PC-3 (cell line): Measurements from ENCODE around the gene GPC4. TPM values are rescaled to one million over a fixed set of nuclear protein-coding genes. Genes with fewer than 3 reads are reported as not detected.

Experiments
- ATAC-seq: fragments of 200-7000 bp; cut with Tn5 transposase; 2 replicates; pipeline ENCODE4 v1.9.1; 2020; ENCODE audit warnings: mild to moderate bottlenecking, moderate library complexity
- BruUV-seq: library from RNA; stranded (reverse); fragments of 400-500 nt; replicated peaks from 2 replicates; lab custom pipeline; 2021; lab: Mats Ljungman, UMichigan
- CTCF ChIA-PET: fragments of 300-600 bp; sonication (Branson Sonifier 250); formaldehyde crosslinking; loops from one replicate; lab custom pipeline; 2022; ENCODE audit warnings: antibody characterized with exemption; lab: Charles Lee
- POLR2A ChIA-PET: fragments of 300-600 bp; sonication (Branson Sonifier 250); formaldehyde crosslinking; loops from one replicate; lab custom pipeline; 2022; ENCODE audit warnings: antibody characterized with exemption; ENCODE audit not compliant: unreplicated experiment; lab: Charles Lee
- DNase-seq: peaks from one replicate; pipeline ENCODE4 v3.0.0-alpha.2; 2015
- H2AFZ ChIP-seq: fragments of 300-600 bp; sonication (generic); 2 replicates; pipeline ENCODE4 v1.6.0; 2016; ENCODE audit warnings: antibody characterized with exemption, low read length
- H3F3A ChIP-seq: fragments of 300-600 bp; sonication (generic); one replicate; pipeline ENCODE4 v1.6.0; 2017; ENCODE audit warnings: antibody characterized with exemption, low read length, control low read depth, mild to moderate bottlenecking; ENCODE audit not compliant: unreplicated experiment
- H3K27ac ChIP-seq: fragments of 300-600 bp; sonication (generic); 2 replicates; pipeline ENCODE4 v1.5.1; 2016; ENCODE audit warnings: mild to moderate bottlenecking, low read length
- H3K27me3 ChIP-seq: fragments of 300-600 bp; sonication (generic); 2 replicates; pipeline ENCODE4 v1.6.1; 2016; ENCODE audit warnings: low read length, mixed read lengths
- H3K36me3 ChIP-seq: fragments of 300-600 bp; sonication (generic); 2 replicates; pipeline ENCODE4 v1.6.1; 2016; ENCODE audit warnings: low read depth, mixed run types, low read length, mixed read lengths
- H3K4me1 ChIP-seq: fragments of 300-600 bp; sonication (generic); 2 replicates; pipeline ENCODE4 v1.5.1; 2016; ENCODE audit warnings: low read length; ENCODE audit not compliant: insufficient read depth
- H3K4me2 ChIP-seq: fragments of 300-600 bp; sonication (generic); 2 replicates; pipeline ENCODE4 v1.6.0; 2016; ENCODE audit warnings: low read length
- H3K4me3 ChIP-seq: fragments of 300-600 bp; sonication (generic); 2 replicates; pipeline ENCODE4 v1.5.1; 2016; ENCODE audit warnings: mild to moderate bottlenecking, low read length, mixed read lengths
- H3K79me2 ChIP-seq: fragments of 300-600 bp; sonication (generic); 2 replicates; pipeline ENCODE4 v1.6.1; 2017; ENCODE audit warnings: low read length, mixed read lengths
- H3K9ac ChIP-seq: fragments of 300-600 bp; sonication (generic); 2 replicates; pipeline ENCODE4 v1.6.0; 2016; ENCODE audit warnings: mild to moderate bottlenecking, low read length
- H3K9me2 ChIP-seq: fragments of 300-600 bp; sonication (generic); replicated peaks from 2 replicates; pipeline ENCODE4 v1.6.1; 2016; ENCODE audit warnings: mixed run types, low read length, mixed read lengths
- H3K9me3 ChIP-seq: fragments of 300-600 bp; sonication (generic); 2 replicates; pipeline ENCODE4 v1.6.1; 2016; ENCODE audit warnings: low read length, mixed read lengths
- H4K20me1 ChIP-seq: fragments of 300-600 bp; sonication (generic); 2 replicates; pipeline ENCODE4 v1.6.1; 2016; ENCODE audit warnings: low read length, mixed read lengths
- EZH2 ChIP-seq: fragments of 300-600 bp; sonication (generic); IDR thresholded peaks from one replicate; pipeline ENCODE4 v1.6.1; 2017; ENCODE audit warnings: antibody characterized with exemption, mild to moderate bottlenecking, low read length; ENCODE audit not compliant: unreplicated experiment
- EZH2phosphoT487 ChIP-seq: fragments of 300-600 bp; sonication (generic); IDR thresholded peaks from 2 replicates; pipeline ENCODE4 v1.6.1; 2018; ENCODE audit warnings: mild to moderate bottlenecking, antibody characterized with exemption, low read length, borderline replicate concordance
- intact Hi-C: fragments of 100-400 bp; cut with micrococcal nuclease; formaldehyde crosslinking; loops from 2 replicates; pipeline ENCODE4 v1.9.0; 2023
- total RNA-seq: library from RNA; depleted of rRNA; stranded (reverse); fragments of >200 nt; gene quantifications from 2 replicates; pipeline ENCODE4 v1.2.3, GENCODE V29; 2014
- TF ChIP-seq, protein P1 (sequence below): fragments of 300-600 bp; sonication (generic); conservative IDR thresholded peaks from 2 replicates; pipeline ENCODE4 v1.5.1; 2017; ENCODE audit warnings: antibody characterized with exemption, low read depth, mild to moderate bottlenecking, low read length

The GPC4 gene
- total RNA-seq, 1 experiment from 2014 or later: 4.0 TPM

DNA sequence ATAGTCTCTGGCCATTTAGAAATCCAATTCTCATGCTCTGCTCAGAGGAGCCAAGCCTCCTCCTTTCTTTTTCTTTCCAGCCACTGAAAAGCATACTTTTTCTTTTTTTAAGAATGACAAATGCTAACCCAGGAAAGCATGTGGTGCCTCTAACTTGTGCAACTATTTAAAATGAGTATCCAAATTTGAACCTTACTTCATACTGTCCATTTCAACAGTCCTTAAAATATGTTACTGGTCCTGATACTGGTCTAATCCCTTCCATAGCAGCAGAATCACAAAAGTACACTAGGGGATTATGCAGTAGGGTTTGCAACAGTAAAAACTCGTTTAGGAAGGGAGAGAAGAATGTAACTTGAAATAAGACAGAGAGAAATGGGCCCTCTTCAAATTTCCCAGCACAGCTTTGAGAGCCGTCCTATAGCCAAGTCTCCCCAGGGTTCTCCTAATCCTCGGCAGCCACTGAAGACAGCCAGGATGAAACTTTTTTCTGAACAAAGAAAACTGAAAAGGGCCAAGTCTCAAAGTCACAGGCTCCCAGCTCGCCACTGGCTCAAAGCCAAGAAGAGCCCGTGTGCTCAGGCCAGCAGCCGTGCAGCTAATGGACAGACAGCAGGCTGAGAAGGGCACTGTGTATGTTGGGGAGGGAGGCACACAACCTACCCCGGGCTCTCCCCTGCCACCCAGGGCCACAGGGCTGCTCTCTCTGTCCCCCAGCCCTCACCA, 39.5 kb downstream of the GPC4 start:
- POLR2A ChIA-PET: no interaction called here
- ATAC-seq (no peak), DNase-seq (no peak)
- Histone ChIP-seq H3K9me3 (no peaks in the 10 kb centered on the region), H3K9me2 (no peaks in the 10 kb centered on the region), H3K4me2 (no peak overlapping the region), H3K4me1 (no peaks in the 10 kb centered on the region), H3F3A (no peaks in the 10 kb centered on the region), H3K9ac (no peak overlapping the region), H2AFZ (no peak overlapping the region), H3K4me3 (no peak overlapping the region), H4K20me1 (no peaks in the 10 kb centered on the region), H3K27ac (no peak overlapping the region), H3K27me3 (no peaks in the 10 kb centered on the region), H3K36me3 (no peaks in the 10 kb centered on the region), H3K79me2 (no peaks in the 10 kb centered on the region)
- CTCF ChIA-PET: no interaction called here
- intact Hi-C loops: no loop called here
- TF ChIP-seq, protein P1, sequence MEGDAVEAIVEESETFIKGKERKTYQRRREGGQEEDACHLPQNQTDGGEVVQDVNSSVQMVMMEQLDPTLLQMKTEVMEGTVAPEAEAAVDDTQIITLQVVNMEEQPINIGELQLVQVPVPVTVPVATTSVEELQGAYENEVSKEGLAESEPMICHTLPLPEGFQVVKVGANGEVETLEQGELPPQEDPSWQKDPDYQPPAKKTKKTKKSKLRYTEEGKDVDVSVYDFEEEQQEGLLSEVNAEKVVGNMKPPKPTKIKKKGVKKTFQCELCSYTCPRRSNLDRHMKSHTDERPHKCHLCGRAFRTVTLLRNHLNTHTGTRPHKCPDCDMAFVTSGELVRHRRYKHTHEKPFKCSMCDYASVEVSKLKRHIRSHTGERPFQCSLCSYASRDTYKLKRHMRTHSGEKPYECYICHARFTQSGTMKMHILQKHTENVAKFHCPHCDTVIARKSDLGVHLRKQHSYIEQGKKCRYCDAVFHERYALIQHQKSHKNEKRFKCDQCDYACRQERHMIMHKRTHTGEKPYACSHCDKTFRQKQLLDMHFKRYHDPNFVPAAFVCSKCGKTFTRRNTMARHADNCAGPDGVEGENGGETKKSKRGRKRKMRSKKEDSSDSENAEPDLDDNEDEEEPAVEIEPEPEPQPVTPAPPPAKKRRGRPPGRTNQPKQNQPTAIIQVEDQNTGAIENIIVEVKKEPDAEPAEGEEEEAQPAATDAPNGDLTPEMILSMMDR: no peak
- TF ChIP-seq EZH2phosphoT487: no peak
- TF ChIP-seq EZH2: no peak
- no TSS peak for BruUV-seq

DNA sequence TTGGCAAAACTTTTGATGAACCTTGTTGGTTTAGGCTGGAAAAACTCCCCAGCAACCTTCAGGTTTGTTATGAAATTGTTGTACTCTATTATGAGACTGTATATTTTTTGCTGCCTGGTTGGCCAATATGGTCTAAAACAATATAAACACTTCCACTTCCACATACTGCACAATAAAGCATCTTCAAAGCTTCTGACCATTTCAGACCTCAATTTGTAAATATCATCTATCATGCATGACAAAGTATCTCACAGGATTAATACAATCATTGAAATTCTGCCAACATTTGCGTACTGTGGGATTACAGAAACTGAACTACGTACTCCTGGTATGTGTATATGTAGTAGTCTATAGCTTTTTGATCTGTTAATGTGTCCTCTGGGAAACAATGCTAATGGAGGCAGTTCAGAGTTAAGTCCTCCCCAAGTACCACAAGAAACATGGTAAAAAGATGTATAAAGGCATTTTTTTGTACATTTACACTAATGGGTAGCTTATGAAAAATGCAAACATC, 40.4 kb downstream of the GPC4 start:
- intact Hi-C loops: no loop called here
- H3K4me3 ChIP-seq: no peak overlapping the region

More for the DNA sequence above, 40.4 kb downstream of the GPC4 start:
- no peak overlapping the region for H3K9ac ChIP-seq
- ChIA-PET CTCF (no interaction called here), POLR2A (no interaction called here)
- no peak overlapping the region for H3K4me2 ChIP-seq
- no peaks in the 10 kb centered on the region for H3K9me2 ChIP-seq
- ATAC-seq (no peak), DNase-seq (no peak)
- no peak for TF ChIP-seq EZH2
- no peak for TF ChIP-seq EZH2phosphoT487
- TF ChIP-seq, protein P1: no peak
- no peaks in the 10 kb centered on the region for H3K9me3 ChIP-seq
- H3K4me1 ChIP-seq: no peaks in the 10 kb centered on the region
- no peaks in the 10 kb centered on the region for H3K36me3 ChIP-seq
- H3K79me2 ChIP-seq: no peaks in the 10 kb centered on the region
- H4K20me1 ChIP-seq: no peaks in the 10 kb centered on the region
- H2AFZ ChIP-seq: no peak overlapping the region
- no peak overlapping the region for H3K27ac ChIP-seq
- no peaks in the 10 kb centered on the region for H3K27me3 ChIP-seq
- no peaks in the 10 kb centered on the region for H3F3A ChIP-seq
- BruUV-seq: no TSS peak
